ENCODE data around the gene KIZ.

KIZ gene

DNA sequence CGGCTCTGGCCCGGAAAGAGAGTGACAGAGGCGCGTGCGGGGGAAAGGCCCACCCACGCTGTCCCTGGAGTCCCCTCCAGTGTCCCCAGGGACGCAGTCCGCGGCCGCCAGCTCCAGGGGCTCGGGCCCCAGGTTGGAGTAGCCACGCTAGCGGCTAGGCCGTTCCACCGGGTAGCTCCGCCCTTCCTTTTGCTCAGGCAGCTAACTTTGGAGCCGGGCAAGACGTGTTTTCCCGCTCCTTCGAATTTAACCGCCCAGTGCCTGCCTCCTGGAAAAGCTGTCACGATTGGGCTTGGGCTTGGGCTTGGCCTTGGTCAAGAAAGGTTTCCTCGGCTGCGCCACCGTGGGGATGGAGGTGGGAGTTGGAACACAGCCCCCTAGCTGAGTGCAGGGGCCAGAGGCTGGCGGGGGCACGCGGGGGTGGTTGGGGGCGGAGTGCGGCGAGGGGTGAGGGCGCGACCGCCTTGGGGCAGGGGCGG lies 24.4 kb upstream of the KIZ start:
- peak; percentile 51 for DNase-seq (ENCODE audit: low spot score)
- TF ChIP-seq CTCF (IDR thresholded peaks at IDR 0.05; ENCODE audit: extremely low read depth, missing control alignments): no peak

GRCh38 chr20:21101932-21102575 lies 23.8 kb upstream of the KIZ start:
- peak; percentile 73 for DNase-seq (ENCODE audit: low spot score)
- no peak for TF ChIP-seq CTCF (IDR thresholded peaks at IDR 0.05; ENCODE audit: extremely low read depth, missing control alignments)

DNA sequence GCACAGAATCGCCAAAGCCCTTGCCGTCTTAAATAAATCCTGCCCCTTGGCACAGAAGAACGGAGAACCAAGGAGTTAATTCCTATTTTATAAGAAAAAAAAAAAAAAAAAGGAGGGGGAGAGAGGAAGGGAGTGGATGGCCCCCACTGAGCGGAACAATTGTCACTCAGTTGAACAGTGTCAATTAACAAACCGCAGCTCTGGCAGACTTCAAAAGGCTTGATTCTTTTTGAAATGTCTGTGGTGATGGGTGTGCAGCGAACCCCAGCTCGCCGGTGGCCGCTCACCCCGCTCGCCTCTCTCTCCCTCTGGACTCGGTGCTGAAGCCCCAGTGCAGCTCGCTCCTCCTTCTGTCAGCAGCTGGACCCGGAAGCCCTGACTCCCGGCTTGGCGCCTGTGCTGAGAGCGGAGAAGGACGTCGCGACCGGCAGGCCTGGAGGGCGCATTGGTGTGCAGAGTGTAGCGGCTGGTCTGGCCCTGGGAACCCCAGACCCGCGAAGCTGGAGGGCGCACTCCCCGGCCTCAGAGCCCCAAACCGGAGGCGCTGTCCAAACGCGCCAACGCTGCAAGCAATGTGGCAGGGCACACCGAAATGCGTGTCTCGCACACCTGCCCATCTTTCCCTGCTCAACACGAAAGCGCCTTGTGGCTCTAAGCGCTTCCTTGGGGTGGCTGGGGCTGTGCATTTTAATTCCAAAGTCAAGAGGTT lies 23.1 kb upstream of the KIZ start:
- DNase-seq (ENCODE audit: low spot score): peak; percentile 73
- no peak for TF ChIP-seq CTCF (IDR thresholded peaks at IDR 0.05; ENCODE audit: extremely low read depth, missing control alignments)

GRCh38 chr20:21103582-21104465 lies 22.1 kb upstream of the KIZ start:
- no peak for TF ChIP-seq CTCF (IDR thresholded peaks at IDR 0.05; ENCODE audit: extremely low read depth, missing control alignments)

DNA sequence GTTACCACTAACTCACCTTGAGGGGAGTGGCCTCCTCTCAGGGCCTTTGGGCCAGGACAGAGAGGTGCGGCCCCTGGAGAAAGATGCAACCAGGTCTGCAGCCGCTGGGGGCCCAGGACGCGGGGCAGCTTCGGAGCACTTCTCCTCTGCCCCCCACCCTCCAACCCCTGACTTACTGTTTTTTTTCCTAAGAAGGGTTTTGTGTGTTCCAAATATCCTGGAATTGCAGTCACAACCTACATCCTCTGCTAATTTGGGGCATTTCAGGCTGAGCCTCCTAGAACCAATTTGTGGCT lies 21.5 kb upstream of the KIZ start:
- no peak for TF ChIP-seq CTCF (IDR thresholded peaks at IDR 0.05; ENCODE audit: extremely low read depth, missing control alignments)
- no peak for DNase-seq (ENCODE audit: low spot score)

More at GRCh38 chr20:21103582-21104465, 22.1 kb upstream of the KIZ start:
- DNase-seq (ENCODE audit: low spot score): peak; percentile 35

GRCh38 chr20:21104921-21105320 lies 21.0 kb upstream of the KIZ start:
- no peak for DNase-seq (ENCODE audit: low spot score)
- TF ChIP-seq CTCF (IDR thresholded peaks at IDR 0.05; ENCODE audit: extremely low read depth, missing control alignments): no peak

Measured in GM20000 (cell line).